Measurements from ENCODE around the gene TRIM14.
"Not testable (repeated sequence)": the region's sequence is repeated elsewhere in the genome, so short reads cannot be mapped to it uniquely, and the experiment has no call there.

Gene TRIM14

GRCh38 chr9:98105006-98105405 is 14.0 kb downstream of the TRIM14 start:
- DNase-seq (ENCODE audit: low spot score) = no peak

- no peak for DNase-seq (ENCODE audit: low spot score)
Measured at GRCh38 chr9:98104445-98104881, 14.6 kb downstream of the TRIM14 start.

GRCh38 chr9:98101868-98102273 is 17.2 kb downstream of the TRIM14 start:
- no peak for DNase-seq (ENCODE audit: low spot score)

- no peak for DNase-seq (ENCODE audit: low spot score)
Measured at GRCh38 chr9:98101416-98101815, 17.6 kb downstream of the TRIM14 start.

GRCh38 chr9:98100456-98100855 is 18.6 kb downstream of the TRIM14 start:
- DNase-seq (ENCODE audit: low spot score) = no peak

GRCh38 chr9:98099898-98100297 is 19.1 kb downstream of the TRIM14 start:
- no peak for DNase-seq (ENCODE audit: low spot score)

- no peak for DNase-seq (ENCODE audit: low spot score)
Measured at GRCh38 chr9:98099346-98099745, 19.7 kb downstream of the TRIM14 start.

GRCh38 chr9:98097836-98098235 is 21.2 kb downstream of the TRIM14 start:
- no peak for DNase-seq (ENCODE audit: low spot score)

- DNase-seq (ENCODE audit: low spot score) = no peak
Measured at GRCh38 chr9:98096091-98096490, 22.9 kb downstream of the TRIM14 start.

- no peak for DNase-seq (ENCODE audit: low spot score)
Measured at GRCh38 chr9:98095401-98095800, 23.6 kb downstream of the TRIM14 start.

GRCh38 chr9:98094851-98095250 is 24.2 kb downstream of the TRIM14 start:
- no peak for DNase-seq (ENCODE audit: low spot score)

- DNase-seq (ENCODE audit: low spot score) = no peak
Measured at GRCh38 chr9:98094316-98094715, 24.7 kb downstream of the TRIM14 start.

GRCh38 chr9:98092613-98092931 is 26.4 kb downstream of the TRIM14 start:
- DNase-seq (ENCODE audit: low spot score) = no peak

- DNase-seq (ENCODE audit: low spot score) = peak; percentile 68
Measured at GRCh38 chr9:98091735-98092612, 27.0 kb downstream of the TRIM14 start.

- not testable (repeated sequence) for DNase-seq (ENCODE audit: low spot score)
Measured at GRCh38 chr9:98090674-98091073, 28.3 kb downstream of the TRIM14 start.

GRCh38 chr9:98087420-98088354 is 31.3 kb downstream of the TRIM14 start:
- no peak for DNase-seq (ENCODE audit: low spot score)

- DNase-seq (ENCODE audit: low spot score) = no peak
Measured at GRCh38 chr9:98086461-98086860, 32.6 kb downstream of the TRIM14 start.

- no peak for DNase-seq (ENCODE audit: low spot score)
Measured at GRCh38 chr9:98085944-98086343, 33.1 kb downstream of the TRIM14 start.

GRCh38 chr9:98085058-98085457 is 34.0 kb downstream of the TRIM14 start:
- no peak for DNase-seq (ENCODE audit: low spot score)

- no peak for DNase-seq (ENCODE audit: low spot score)
Measured at GRCh38 chr9:98084396-98084795, 34.6 kb downstream of the TRIM14 start.

GRCh38 chr9:98083566-98084183 is 35.3 kb downstream of the TRIM14 start:
- no peak for DNase-seq (ENCODE audit: low spot score)

GRCh38 chr9:98083061-98083501 is 35.9 kb downstream of the TRIM14 start:
- no peak for DNase-seq (ENCODE audit: low spot score)

All from D341Med (cell line).